Measurements from ENCODE around the gene NBAS.

DNA sequence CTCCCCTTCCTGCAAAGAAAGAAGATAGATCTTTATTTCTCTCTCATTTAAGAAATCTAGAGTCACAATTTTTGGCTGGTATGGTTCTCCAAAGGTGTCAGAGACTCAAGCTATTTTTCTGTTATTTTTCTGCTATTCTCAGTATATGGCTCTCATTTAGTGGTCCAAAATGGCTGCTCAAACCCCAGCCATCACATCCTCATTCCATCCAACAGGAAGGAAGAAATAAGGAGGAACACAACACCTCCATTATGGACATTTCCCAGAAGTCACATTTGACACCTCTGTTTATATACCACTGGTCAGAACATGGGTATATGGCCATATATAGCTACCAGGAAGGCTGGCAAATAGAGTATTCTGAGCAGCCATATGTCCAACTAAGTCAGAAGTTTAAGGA lies 23.2 kb upstream of the NBAS start:
- no peak for TF ChIP-seq EP300 (conservative IDR thresholded peaks at IDR 0.05; ENCODE audit: poor library complexity, severe bottlenecking)
- TF ChIP-seq, protein P1, sequence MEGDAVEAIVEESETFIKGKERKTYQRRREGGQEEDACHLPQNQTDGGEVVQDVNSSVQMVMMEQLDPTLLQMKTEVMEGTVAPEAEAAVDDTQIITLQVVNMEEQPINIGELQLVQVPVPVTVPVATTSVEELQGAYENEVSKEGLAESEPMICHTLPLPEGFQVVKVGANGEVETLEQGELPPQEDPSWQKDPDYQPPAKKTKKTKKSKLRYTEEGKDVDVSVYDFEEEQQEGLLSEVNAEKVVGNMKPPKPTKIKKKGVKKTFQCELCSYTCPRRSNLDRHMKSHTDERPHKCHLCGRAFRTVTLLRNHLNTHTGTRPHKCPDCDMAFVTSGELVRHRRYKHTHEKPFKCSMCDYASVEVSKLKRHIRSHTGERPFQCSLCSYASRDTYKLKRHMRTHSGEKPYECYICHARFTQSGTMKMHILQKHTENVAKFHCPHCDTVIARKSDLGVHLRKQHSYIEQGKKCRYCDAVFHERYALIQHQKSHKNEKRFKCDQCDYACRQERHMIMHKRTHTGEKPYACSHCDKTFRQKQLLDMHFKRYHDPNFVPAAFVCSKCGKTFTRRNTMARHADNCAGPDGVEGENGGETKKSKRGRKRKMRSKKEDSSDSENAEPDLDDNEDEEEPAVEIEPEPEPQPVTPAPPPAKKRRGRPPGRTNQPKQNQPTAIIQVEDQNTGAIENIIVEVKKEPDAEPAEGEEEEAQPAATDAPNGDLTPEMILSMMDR (IDR thresholded peaks at IDR 0.05; ENCODE audit: poor library complexity, severe bottlenecking) = no peak
- TF ChIP-seq MXI1 (conservative IDR thresholded peaks at IDR 0.05; ENCODE audit: poor library complexity, severe bottlenecking) = no peak

Data from neural cell (in vitro differentiated cells).